HepG2 (cell line): Measurements from ENCODE around the gene FBXW2. TPM values are rescaled to one million over a fixed set of nuclear protein-coding genes. Genes with fewer than 3 reads are reported as not detected.
A peak's percentile ranks its signal among the peaks of the same experiment; 100 is the strongest.

Experiments
- FOXJ3 ChIP-seq: sonication (generic); formaldehyde crosslinking; IDR thresholded peaks from 2 replicates; pipeline ENCODE4 v1.4.0; 2020; ENCODE audit warnings: missing genetic modification reagents, mild to moderate bottlenecking, borderline replicate concordance
- GTF2F1 ChIP-seq: fragments of 150-350 bp; IDR thresholded peaks from 2 replicates; pipeline ENCODE4 v1.6.1; 2014; ENCODE audit warnings: low read length
- HOXA5 ChIP-seq: sonication (generic); formaldehyde crosslinking; IDR thresholded peaks from 2 replicates; pipeline ENCODE4 v1.4.0; 2020; ENCODE audit warnings: missing genetic modification reagents
- MAFG ChIP-seq: sonication (generic); formaldehyde crosslinking; IDR thresholded peaks from 2 replicates; pipeline ENCODE4 v1.5.1; 2020; ENCODE audit warnings: mild to moderate bottlenecking, missing genetic modification reagents
- MTA3 ChIP-seq: sonication (generic); formaldehyde crosslinking; IDR thresholded peaks from 2 replicates; pipeline ENCODE4 v1.4.0; 2020; ENCODE audit warnings: missing genetic modification reagents
- NBN ChIP-seq: fragments of 450-650 bp; conservative IDR thresholded peaks from 2 replicates; pipeline ENCODE4 v1.6.1; 2017
- RFX5 ChIP-seq: IDR thresholded peaks from 2 replicates; pipeline ENCODE4 v1.6.1; 2011; ENCODE audit warnings: low read depth, low read length, improper control_type of control experiment
- SRF ChIP-seq: IDR thresholded peaks from 2 replicates; pipeline ENCODE4 v1.6.1; 2011; ENCODE audit warnings: mild to moderate bottlenecking, low read depth, low read length, moderate library complexity
- STAG1 ChIP-seq: sonication (generic); formaldehyde crosslinking; IDR thresholded peaks from 2 replicates; pipeline ENCODE4 v1.4.0; 2020; ENCODE audit warnings: missing genetic modification reagents
- ZBTB7B ChIP-seq: sonication (generic); formaldehyde crosslinking; IDR thresholded peaks from 2 replicates; pipeline ENCODE4 v1.4.0; 2020; ENCODE audit warnings: missing genetic modification reagents
- ZEB1 ChIP-seq: IDR thresholded peaks from 2 replicates; pipeline ENCODE4 v1.6.1; 2012; ENCODE audit warnings: mild to moderate bottlenecking, low read depth, inconsistent platforms; ENCODE audit not compliant: insufficient replicate concordance
- ZNF614 ChIP-seq: IDR thresholded peaks from 2 replicates; pipeline ENCODE4 v1.6.1; 2018; ENCODE audit warnings: missing biosample characterization, missing genetic modification reagents, inconsistent platforms, borderline replicate concordance
- ZNF7 ChIP-seq: IDR thresholded peaks from 2 replicates; pipeline ENCODE4 v1.6.1; 2016; ENCODE audit warnings: missing biosample characterization, missing genetic modification reagents
- polyA plus RNA-seq, 8 experiments: library from polyadenylated mRNA; depleted of rRNA in 3 of 8; stranded (reverse) in 7 of 8; unstranded in 1 of 8; fragments of >200 nt; fragmentation: Illumina TruSeq in 4 of 8; extraction: Trizol in 4 of 8; gene quantifications; 2 replicates each; pipeline versions ENCODE4 v1.2.1 to v1.2.3, GENCODE V29; 2011 to 2016; ENCODE audit warnings: low read depth in 4 of 8, missing spikeins in 1 of 8, mixed read lengths in 1 of 8; ENCODE audit not compliant: insufficient read depth in 1 of 8
- total RNA-seq, 5 experiments: library from RNA; depleted of rRNA; stranded (reverse); fragments of >200 nt; fragmentation: Illumina TruSeq; extraction: Trizol; gene quantifications; 2 replicates each; pipeline ENCODE4 v1.2.3, GENCODE V29; 2016; ENCODE audit warnings: low read depth in 1 of 5
- TF ChIP-seq, protein P1 (sequence below): IDR thresholded peaks from 2 replicates; pipeline ENCODE4 v1.6.1; 2016; ENCODE audit warnings: missing compliant biosample characterization, missing genetic modification reagents, borderline replicate concordance
- TF ChIP-seq, protein P2 (sequence below): sonication (generic); formaldehyde crosslinking; IDR thresholded peaks from 2 replicates; pipeline ENCODE4 v1.4.0; 2020; ENCODE audit warnings: missing genetic modification reagents
- TF ChIP-seq, protein P3 (sequence below): sonication (generic); formaldehyde crosslinking; IDR thresholded peaks from 2 replicates; pipeline ENCODE4 v1.5.1; 2020; ENCODE audit warnings: missing genetic modification reagents, mild to moderate bottlenecking, borderline replicate concordance
- TF ChIP-seq, protein P4 (sequence below): IDR thresholded peaks from 2 replicates; pipeline ENCODE4 v1.6.1; 2016; ENCODE audit warnings: control low read depth
- TF ChIP-seq, protein P5 (sequence below): sonication (generic); formaldehyde crosslinking; IDR thresholded peaks from 2 replicates; pipeline ENCODE4 v1.8.0; 2022; ENCODE audit warnings: mild to moderate bottlenecking, missing genetic modification reagents, moderate library complexity
- TF ChIP-seq, protein P6 (sequence below): sonication (generic); formaldehyde crosslinking; conservative IDR thresholded peaks from 2 replicates; pipeline ENCODE4 v1.5.0; 2020; ENCODE audit warnings: missing genetic modification reagents

FBXW2 gene
- total and polyA plus RNA-seq, 2 of the 13 experiments (the other 11 are each of a cell fraction or from before 2014, with no cell fraction given): 35.4 to 43.1 TPM

DNA sequence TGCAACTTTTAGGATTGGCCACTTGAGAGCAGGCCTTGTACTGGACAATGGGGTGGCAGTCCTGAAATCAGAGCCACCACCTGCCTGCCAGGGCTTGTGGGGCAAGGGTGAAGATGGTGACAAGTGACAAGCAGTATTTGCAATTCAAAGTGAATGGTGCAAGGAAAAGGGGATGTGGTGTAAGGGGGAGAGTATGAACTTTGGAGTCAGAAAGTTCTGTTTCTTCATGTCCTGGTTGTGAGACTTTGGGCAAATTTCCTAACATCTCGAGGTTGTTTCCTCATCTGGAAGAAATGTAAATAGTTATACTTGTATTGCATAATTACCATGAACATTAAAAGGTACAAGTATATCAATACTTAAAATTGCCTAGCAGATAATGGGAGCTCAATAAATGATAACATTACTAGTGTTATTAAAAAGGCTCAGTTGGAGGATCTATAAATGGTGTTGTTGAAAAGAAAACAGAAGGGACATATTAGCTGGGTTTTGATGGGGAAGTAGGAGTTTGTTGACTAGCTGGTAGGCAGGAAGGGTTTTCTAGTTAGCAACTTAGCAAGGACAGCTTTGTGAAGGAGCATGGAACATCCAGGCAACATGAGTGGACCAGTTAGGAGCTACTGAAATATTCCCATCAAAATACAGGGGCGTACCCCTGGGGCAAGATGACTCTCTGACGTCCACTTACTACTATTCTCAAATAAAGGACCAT lies 57.6 kb downstream of the FBXW2 start (continued):
- TF ChIP-seq ZNF614 (CRISPR knock-in tag): no peak
- TF ChIP-seq GTF2F1: no peak
- TF ChIP-seq ZEB1: no peak
- TF ChIP-seq, protein P1, sequence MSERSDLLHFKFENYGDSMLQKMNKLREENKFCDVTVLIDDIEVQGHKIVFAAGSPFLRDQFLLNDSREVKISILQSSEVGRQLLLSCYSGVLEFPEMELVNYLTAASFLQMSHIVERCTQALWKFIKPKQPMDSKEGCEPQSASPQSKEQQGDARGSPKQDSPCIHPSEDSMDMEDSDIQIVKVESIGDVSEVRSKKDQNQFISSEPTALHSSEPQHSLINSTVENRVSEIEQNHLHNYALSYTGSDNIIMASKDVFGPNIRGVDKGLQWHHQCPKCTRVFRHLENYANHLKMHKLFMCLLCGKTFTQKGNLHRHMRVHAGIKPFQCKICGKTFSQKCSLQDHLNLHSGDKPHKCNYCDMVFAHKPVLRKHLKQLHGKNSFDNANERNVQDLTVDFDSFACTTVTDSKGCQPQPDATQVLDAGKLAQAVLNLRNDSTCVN: no peak
- TF ChIP-seq, protein P2, sequence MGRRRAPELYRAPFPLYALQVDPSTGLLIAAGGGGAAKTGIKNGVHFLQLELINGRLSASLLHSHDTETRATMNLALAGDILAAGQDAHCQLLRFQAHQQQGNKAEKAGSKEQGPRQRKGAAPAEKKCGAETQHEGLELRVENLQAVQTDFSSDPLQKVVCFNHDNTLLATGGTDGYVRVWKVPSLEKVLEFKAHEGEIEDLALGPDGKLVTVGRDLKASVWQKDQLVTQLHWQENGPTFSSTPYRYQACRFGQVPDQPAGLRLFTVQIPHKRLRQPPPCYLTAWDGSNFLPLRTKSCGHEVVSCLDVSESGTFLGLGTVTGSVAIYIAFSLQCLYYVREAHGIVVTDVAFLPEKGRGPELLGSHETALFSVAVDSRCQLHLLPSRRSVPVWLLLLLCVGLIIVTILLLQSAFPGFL: no peak
- TF ChIP-seq ZBTB7B (CRISPR knock-in tag): no peak
- TF ChIP-seq, protein P3, sequence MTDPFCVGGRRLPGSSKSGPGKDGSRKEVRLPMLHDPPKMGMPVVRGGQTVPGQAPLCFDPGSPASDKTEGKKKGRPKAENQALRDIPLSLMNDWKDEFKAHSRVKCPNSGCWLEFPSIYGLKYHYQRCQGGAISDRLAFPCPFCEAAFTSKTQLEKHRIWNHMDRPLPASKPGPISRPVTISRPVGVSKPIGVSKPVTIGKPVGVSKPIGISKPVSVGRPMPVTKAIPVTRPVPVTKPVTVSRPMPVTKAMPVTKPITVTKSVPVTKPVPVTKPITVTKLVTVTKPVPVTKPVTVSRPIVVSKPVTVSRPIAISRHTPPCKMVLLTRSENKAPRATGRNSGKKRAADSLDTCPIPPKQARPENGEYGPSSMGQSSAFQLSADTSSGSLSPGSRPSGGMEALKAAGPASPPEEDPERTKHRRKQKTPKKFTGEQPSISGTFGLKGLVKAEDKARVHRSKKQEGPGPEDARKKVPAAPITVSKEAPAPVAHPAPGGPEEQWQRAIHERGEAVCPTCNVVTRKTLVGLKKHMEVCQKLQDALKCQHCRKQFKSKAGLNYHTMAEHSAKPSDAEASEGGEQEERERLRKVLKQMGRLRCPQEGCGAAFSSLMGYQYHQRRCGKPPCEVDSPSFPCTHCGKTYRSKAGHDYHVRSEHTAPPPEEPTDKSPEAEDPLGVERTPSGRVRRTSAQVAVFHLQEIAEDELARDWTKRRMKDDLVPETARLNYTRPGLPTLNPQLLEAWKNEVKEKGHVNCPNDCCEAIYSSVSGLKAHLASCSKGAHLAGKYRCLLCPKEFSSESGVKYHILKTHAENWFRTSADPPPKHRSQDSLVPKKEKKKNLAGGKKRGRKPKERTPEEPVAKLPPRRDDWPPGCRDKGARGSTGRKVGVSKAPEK (CRISPR knock-in tag): no peak
- no peak for TF ChIP-seq SRF
- peak; percentile 91 for TF ChIP-seq FOXJ3 (CRISPR knock-in tag)
- TF ChIP-seq HOXA5: 0 out of 2 replicates have a peak, but pooled peaks have one; percentile 17
- no peak for TF ChIP-seq NBN
- TF ChIP-seq RFX5: peak; percentile 87
- TF ChIP-seq ZNF7: no peak
- TF ChIP-seq MTA3 (CRISPR knock-in tag): no peak
- no peak for TF ChIP-seq MAFG
- TF ChIP-seq, protein P4, sequence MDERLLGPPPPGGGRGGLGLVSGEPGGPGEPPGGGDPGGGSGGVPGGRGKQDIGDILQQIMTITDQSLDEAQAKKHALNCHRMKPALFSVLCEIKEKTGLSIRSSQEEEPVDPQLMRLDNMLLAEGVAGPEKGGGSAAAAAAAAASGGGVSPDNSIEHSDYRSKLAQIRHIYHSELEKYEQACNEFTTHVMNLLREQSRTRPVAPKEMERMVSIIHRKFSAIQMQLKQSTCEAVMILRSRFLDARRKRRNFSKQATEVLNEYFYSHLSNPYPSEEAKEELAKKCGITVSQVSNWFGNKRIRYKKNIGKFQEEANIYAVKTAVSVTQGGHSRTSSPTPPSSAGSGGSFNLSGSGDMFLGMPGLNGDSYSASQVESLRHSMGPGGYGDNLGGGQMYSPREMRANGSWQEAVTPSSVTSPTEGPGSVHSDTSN (CRISPR knock-in tag): no peak
- TF ChIP-seq, protein P5, sequence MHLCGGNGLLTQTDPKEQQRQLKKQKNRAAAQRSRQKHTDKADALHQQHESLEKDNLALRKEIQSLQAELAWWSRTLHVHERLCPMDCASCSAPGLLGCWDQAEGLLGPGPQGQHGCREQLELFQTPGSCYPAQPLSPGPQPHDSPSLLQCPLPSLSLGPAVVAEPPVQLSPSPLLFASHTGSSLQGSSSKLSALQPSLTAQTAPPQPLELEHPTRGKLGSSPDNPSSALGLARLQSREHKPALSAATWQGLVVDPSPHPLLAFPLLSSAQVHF (CRISPR knock-in tag): no peak
- no peak for TF ChIP-seq STAG1
- TF ChIP-seq, protein P6, sequence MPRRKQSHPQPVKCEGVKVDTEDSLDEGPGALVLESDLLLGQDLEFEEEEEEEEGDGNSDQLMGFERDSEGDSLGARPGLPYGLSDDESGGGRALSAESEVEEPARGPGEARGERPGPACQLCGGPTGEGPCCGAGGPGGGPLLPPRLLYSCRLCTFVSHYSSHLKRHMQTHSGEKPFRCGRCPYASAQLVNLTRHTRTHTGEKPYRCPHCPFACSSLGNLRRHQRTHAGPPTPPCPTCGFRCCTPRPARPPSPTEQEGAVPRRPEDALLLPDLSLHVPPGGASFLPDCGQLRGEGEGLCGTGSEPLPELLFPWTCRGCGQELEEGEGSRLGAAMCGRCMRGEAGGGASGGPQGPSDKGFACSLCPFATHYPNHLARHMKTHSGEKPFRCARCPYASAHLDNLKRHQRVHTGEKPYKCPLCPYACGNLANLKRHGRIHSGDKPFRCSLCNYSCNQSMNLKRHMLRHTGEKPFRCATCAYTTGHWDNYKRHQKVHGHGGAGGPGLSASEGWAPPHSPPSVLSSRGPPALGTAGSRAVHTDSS (CRISPR knock-in tag): no peak
